SK-N-SH treated with all-trans-retinoic acid at 6 μM for 48 hours (cell line): ENCODE results near the gene LRBA.

ENCODE experiments used
- ATAC-seq: fragments of 200-7000 bp; cut with Tn5 transposase; 3 replicates; pipeline ENCODE4 v1.9.1; 2020; ENCODE audit warnings: mild to moderate bottlenecking, moderate library complexity
- ARNTL ChIP-seq: fragments of 450-650 bp; formaldehyde crosslinking; IDR thresholded peaks from 2 replicates; pipeline ENCODE4 v1.5.0; 2020; ENCODE audit warnings: low read depth, mild to moderate bottlenecking, moderate library complexity, borderline replicate concordance
- CREB5 ChIP-seq: fragments of 250-450 bp; sonication (Bioruptor Pico); IDR thresholded peaks from 2 replicates; pipeline ENCODE4 v1.5.1; 2020; ENCODE audit warnings: low read depth, mild to moderate bottlenecking, moderate library complexity
- CSDC2 ChIP-seq: fragments of 250-450 bp; sonication (Bioruptor Pico); IDR thresholded peaks from 2 replicates; pipeline ENCODE4 v1.5.0; 2020; ENCODE audit warnings: mild to moderate bottlenecking, moderate library complexity
- CSRNP3 ChIP-seq: fragments of 250-450 bp; sonication (Bioruptor Pico); IDR thresholded peaks from 2 replicates; pipeline ENCODE4 v1.5.1; 2021; ENCODE audit warnings: mild to moderate bottlenecking, moderate library complexity
- ESRRG ChIP-seq: fragments of 250-450 bp; sonication (Bioruptor Pico); IDR thresholded peaks from 2 replicates; pipeline ENCODE4 v1.6.1; 2021; ENCODE audit warnings: mild to moderate bottlenecking
- GLIS3 ChIP-seq: fragments of 250-450 bp; sonication (Bioruptor Pico); IDR thresholded peaks from 2 replicates; pipeline ENCODE4 v1.5.0; 2020; ENCODE audit warnings: mild to moderate bottlenecking, moderate library complexity
- ISL1 ChIP-seq: fragments of 250-450 bp; sonication (Bioruptor Pico); IDR thresholded peaks from 2 replicates; pipeline ENCODE4 v2.1.2; 2022; ENCODE audit warnings: mild to moderate bottlenecking, moderate library complexity
- OSR1 ChIP-seq: fragments of 250-450 bp; sonication (Bioruptor Pico); IDR thresholded peaks from 2 replicates; pipeline ENCODE4 v1.8.0; 2022; ENCODE audit warnings: moderate library complexity, mild to moderate bottlenecking, inconsistent platforms
- PATZ1 ChIP-seq: fragments of 250-450 bp; sonication (Bioruptor Pico); IDR thresholded peaks from 2 replicates; pipeline ENCODE4 v1.8.0; 2020; ENCODE audit warnings: mild to moderate bottlenecking, moderate library complexity, borderline replicate concordance
- POU6F1 ChIP-seq: fragments of 250-450 bp; sonication (Bioruptor Pico); IDR thresholded peaks from 2 replicates; pipeline ENCODE4 v1.8.0; 2021; ENCODE audit warnings: low read depth, mild to moderate bottlenecking, moderate library complexity, borderline replicate concordance
- PPARA ChIP-seq: fragments of 250-450 bp; sonication (Bioruptor Pico); IDR thresholded peaks from 2 replicates; pipeline ENCODE4 v1.5.0; 2020; ENCODE audit warnings: mild to moderate bottlenecking, borderline replicate concordance
- RARB ChIP-seq: fragments of 250-450 bp; sonication (Bioruptor Pico); IDR thresholded peaks from 2 replicates; pipeline ENCODE4 v1.8.0; 2021; ENCODE audit warnings: mild to moderate bottlenecking, moderate library complexity
- SNAI2 ChIP-seq: fragments of 250-450 bp; sonication (Bioruptor Pico); IDR thresholded peaks from 2 replicates; pipeline ENCODE4 v1.5.0; 2020; ENCODE audit warnings: mild to moderate bottlenecking, moderate library complexity
- TCF4 ChIP-seq: fragments of 250-450 bp; sonication (Bioruptor Pico); IDR thresholded peaks from 2 replicates; pipeline ENCODE4 v1.8.0; 2021; ENCODE audit warnings: mild to moderate bottlenecking, moderate library complexity, borderline replicate concordance
- TOX ChIP-seq: fragments of 250-450 bp; sonication (Bioruptor Pico); IDR thresholded peaks from 2 replicates; pipeline ENCODE4 v1.8.0; 2021; ENCODE audit warnings: mild to moderate bottlenecking, moderate library complexity, borderline replicate concordance
- ZC3H10 ChIP-seq: fragments of 250-450 bp; sonication (Bioruptor Pico); IDR thresholded peaks from 2 replicates; pipeline ENCODE4 v1.5.1; 2021; ENCODE audit warnings: mild to moderate bottlenecking, moderate library complexity
- ZFP30 ChIP-seq: fragments of 450-650 bp; formaldehyde crosslinking; IDR thresholded peaks from 2 replicates; pipeline ENCODE4 v1.5.0; 2022; ENCODE audit warnings: mild to moderate bottlenecking, moderate library complexity
- ZNF565 ChIP-seq: fragments of 450-650 bp; formaldehyde crosslinking; conservative IDR thresholded peaks from 2 replicates; pipeline ENCODE4 v1.5.0; 2020; ENCODE audit warnings: low read depth, mild to moderate bottlenecking, moderate library complexity
- ZNF70 ChIP-seq: fragments of 450-650 bp; formaldehyde crosslinking; IDR thresholded peaks from 2 replicates; pipeline ENCODE4 v1.5.0; 2020; ENCODE audit warnings: mild to moderate bottlenecking, moderate library complexity
- ZNF8 ChIP-seq: fragments of 450-650 bp; formaldehyde crosslinking; IDR thresholded peaks from 2 replicates; pipeline ENCODE4 v1.5.0; 2020; ENCODE audit warnings: mild to moderate bottlenecking, moderate library complexity

The LRBA gene

GRCh38 chr4:150240011-150240410, 775.1 kb downstream of the LRBA start (continued):
- TF ChIP-seq PATZ1 (CRISPR knock-in tag) (no peak), OSR1 (CRISPR knock-in tag) (no peak), ZNF565 (no peak), CSDC2 (CRISPR knock-in tag) (no peak), TCF4 (no peak)

- TF ChIP-seq ARNTL (CRISPR knock-in tag) (no peak), ZNF70 (CRISPR knock-in tag) (no peak), ESRRG (no peak), CSDC2 (CRISPR knock-in tag) (no peak), ZC3H10 (no peak), ZFP30 (no peak), ZNF8 (CRISPR knock-in tag) (no peak), RARB (CRISPR knock-in tag) (no peak), POU6F1 (CRISPR knock-in tag) (no peak), SNAI2 (CRISPR knock-in tag) (no peak)
- no peak for ATAC-seq
These were observed 776.5 kb downstream of the LRBA start for GRCh38 chr4:150238591-150238990.

- peak; percentile 75 for ATAC-seq
- TF ChIP-seq PPARA (CRISPR knock-in tag) (no peak), ZFP30 (no peak), PATZ1 (CRISPR knock-in tag) (peak; percentile 95; the same call in 1 of the 2 replicates), CSDC2 (CRISPR knock-in tag) (no peak), ZNF565 (no peak), ARNTL (CRISPR knock-in tag) (no peak), ZC3H10 (peak; percentile 95), CREB5 (CRISPR knock-in tag) (peak; percentile 98), ISL1 (CRISPR knock-in tag) (peak; percentile 100), ESRRG (peak; percentile 91), TOX (CRISPR knock-in tag) (peak; percentile 62; the same call in 1 of the 2 replicates), GLIS3 (peak; percentile 51; the same call in 1 of the 2 replicates), TCF4 (peak; percentile 85), RARB (CRISPR knock-in tag) (no peak), CSRNP3 (CRISPR knock-in tag) (peak; percentile 98)
- TF ChIP-seq, all 23 proteins: peak for 9
These were observed 777.8 kb downstream of the LRBA start for GRCh38 chr4:150237110-150237872.

- peak; percentile 54 for ATAC-seq
- TF ChIP-seq GLIS3 = no peak
- no peak for TF ChIP-seq ZNF565
- TF ChIP-seq, all 23 proteins: peak for 0
These were observed 778.5 kb downstream of the LRBA start for GRCh38 chr4:150236626-150237025.
